Breast epithelium (tissue), 3 donors: ENCODE data around the gene ZBTB3.

Experiments
- CTCF ChIP-seq, 3 donors: fragments of 450-650 bp; IDR thresholded peaks; one replicate each; pipeline ENCODE4 v1.5.1; 2016 to 2017; ENCODE audit warnings: antibody characterized with exemption in 3 of 3, mild to moderate bottlenecking in 3 of 3, moderate library complexity in 3 of 3
- POLR2AphosphoS5 ChIP-seq, 3 donors: sonication (generic); formaldehyde crosslinking; IDR thresholded peaks; one replicate each; pipeline ENCODE4 v1.6.1; 2017; ENCODE audit warnings: antibody characterized with exemption in 3 of 3

GRCh38 chr11:62788991-62789390 lies 35.0 kb upstream of the ZBTB3 start:
- TF ChIP-seq CTCF (IDR thresholded peaks at IDR 0.05) = no peak
- TF ChIP-seq POLR2AphosphoS5 (IDR thresholded peaks at IDR 0.05) = no peak
